Fibroblast of mammary gland (primary cell): ENCODE measurements around the gene GATD1.

ENCODE experiments used
- DNase-seq: peaks from one replicate; pipeline ENCODE4 v3.0.0-alpha.2; 2010; ENCODE audit warnings: low read depth
- H3K4me3 ChIP-seq: 2 replicates; pipeline ENCODE4 v1.5.1; 2011; ENCODE audit warnings: low read depth, mild to moderate bottlenecking, low read length, moderate library complexity; ENCODE audit not compliant: control insufficient read depth
- CTCF ChIP-seq: conservative IDR thresholded peaks from 2 replicates; pipeline ENCODE4 v1.5.1; 2011; ENCODE audit warnings: low read depth, low read length, inconsistent platforms; ENCODE audit not compliant: control insufficient read depth, insufficient read depth

The GATD1 gene

GRCh38 chr11:724049-724777 lies 53.1 kb downstream of the GATD1 start:
- no peak overlapping the region for H3K4me3 ChIP-seq
- TF ChIP-seq CTCF, result no peak
- no peak for DNase-seq

GRCh38 chr11:723120-723883 lies 54.0 kb downstream of the GATD1 start:
- peak; percentile 60 for TF ChIP-seq CTCF
- DNase-seq, result peak; percentile 62
- H3K4me3 ChIP-seq, result no peak overlapping the region

- no peak overlapping the region for H3K4me3 ChIP-seq
- no peak for TF ChIP-seq CTCF
- DNase-seq, result no peak
Measured at GRCh38 chr11:722346-722811, 54.9 kb downstream of the GATD1 start.

- DNase-seq, result no peak
- TF ChIP-seq CTCF, result no peak
- no peak overlapping the region for H3K4me3 ChIP-seq
Measured at GRCh38 chr11:721741-722345, 55.4 kb downstream of the GATD1 start.

- DNase-seq, result no peak
- H3K4me3 ChIP-seq, result no peak overlapping the region
- TF ChIP-seq CTCF, result no peak
Measured at GRCh38 chr11:721247-721740, 56.0 kb downstream of the GATD1 start.

GRCh38 chr11:720642-721246 lies 56.5 kb downstream of the GATD1 start:
- H3K4me3 ChIP-seq, result no peak overlapping the region
- no peak for TF ChIP-seq CTCF
- DNase-seq, result no peak
